Esophagus mucosa (tissue), 1 donor: ENCODE results near the gene LHX6. TPM values are rescaled to one million over a fixed set of nuclear protein-coding genes. Genes with fewer than 3 reads are reported as not detected.

Experiments
- ATAC-seq: fragments of 200-7000 bp; cut with Tn5 transposase; one replicate; pipeline ENCODE4 v1.9.1; 2020
- total RNA-seq: library from RNA; stranded (reverse); gene quantifications from one replicate; pipeline ENCODE4 v1.2.4, GENCODE V29; 2023
- donor health status: DM: yes; HTN: yes; CAD: no.

The LHX6 gene
- total RNA-seq, 1 donor from 2014 or later = 1.3 TPM

- ATAC-seq = no peak
These were observed 5.4 kb upstream of the LHX6 start for GRCh38 chr9:122234022-122234748.

GRCh38 chr9:122232796-122233306 is 4.1 kb upstream of the LHX6 start:
- ATAC-seq = no peak

- no peak for ATAC-seq
These were observed 704 bp upstream of the LHX6 start for GRCh38 chr9:122229485-122229837.

GRCh38 chr9:122228191-122228567 is 578 bp downstream of the LHX6 start:
- ATAC-seq = no peak

GRCh38 chr9:122227575-122227900 is 1.2 kb downstream of the LHX6 start:
- no peak for ATAC-seq

GRCh38 chr9:122226758-122227574 is 1.8 kb downstream of the LHX6 start:
- ATAC-seq = no peak

GRCh38 chr9:122226142-122226757 is 2.5 kb downstream of the LHX6 start:
- ATAC-seq = no peak

GRCh38 chr9:122225312-122226141 is 3.2 kb downstream of the LHX6 start:
- ATAC-seq = no peak

GRCh38 chr9:122223435-122223834 is 5.3 kb downstream of the LHX6 start:
- ATAC-seq = no peak

GRCh38 chr9:122222791-122223190 is 6.0 kb downstream of the LHX6 start:
- ATAC-seq = no peak

GRCh38 chr9:122221183-122221811 is 7.5 kb downstream of the LHX6 start:
- ATAC-seq = no peak

GRCh38 chr9:122220673-122221182 is 8.0 kb downstream of the LHX6 start:
- no peak for ATAC-seq

GRCh38 chr9:122219856-122220672 is 8.7 kb downstream of the LHX6 start:
- no peak for ATAC-seq

GRCh38 chr9:122218935-122219855 is 9.6 kb downstream of the LHX6 start:
- no peak for ATAC-seq

GRCh38 chr9:122218071-122218934 is 10.5 kb downstream of the LHX6 start:
- ATAC-seq = peak; percentile 24

- ATAC-seq = no peak
These were observed 11.1 kb downstream of the LHX6 start for GRCh38 chr9:122217640-122218039.

GRCh38 chr9:122216798-122217418 is 11.8 kb downstream of the LHX6 start:
- ATAC-seq = no peak

GRCh38 chr9:122216138-122216797 is 12.5 kb downstream of the LHX6 start:
- no peak for ATAC-seq
